Breast epithelium (tissue), 4 donors: ENCODE measurements around the gene ZNF516. TPM values are rescaled to one million over a fixed set of nuclear protein-coding genes. Genes with fewer than 3 reads are reported as not detected.

Experiments
- DNase-seq, 2 donors: peaks; one replicate each; pipeline ENCODE4 v3.0.0-alpha.2; 2019; ENCODE audit warnings: low spot score in 2 of 2
- H3K27ac ChIP-seq, 2 donors: fragments of 200-600 bp; sonication (generic) in 1 of 2; one replicate each; pipeline ENCODE4 v1.5.1; 2016 to 2019; ENCODE audit warnings: mild to moderate bottlenecking in 1 of 2
- H3K27me3 ChIP-seq, 2 donors: fragments of 200-600 bp; sonication (generic) in 1 of 2; one replicate each; pipeline versions ENCODE4 v1.5.1 to v1.6.0; 2017 to 2019; ENCODE audit warnings: control low read depth in 1 of 2, mild to moderate bottlenecking in 1 of 2
- H3K36me3 ChIP-seq: fragments of 200-600 bp; one replicate; pipeline ENCODE4 v1.5.1; 2019
- H3K4me1 ChIP-seq, 2 donors: fragments of 200-600 bp; sonication (generic); one replicate each; pipeline ENCODE4 v1.5.1; 2016 to 2019; ENCODE audit warnings: control low read depth in 1 of 2
- H3K4me3 ChIP-seq, 3 donors: fragments of 200-600 bp; sonication (generic); 1 replicate in 2 of 3; 2 replicates in 1 of 3; pipeline ENCODE4 v1.5.1; 2016 to 2019; ENCODE audit warnings: mild to moderate bottlenecking in 3 of 3, moderate library complexity in 2 of 3
- H3K9me3 ChIP-seq, 2 donors: fragments of 200-600 bp; sonication (generic) in 1 of 2; one replicate each; pipeline ENCODE4 v1.5.1; 2016 to 2019; ENCODE audit warnings: control low read depth in 1 of 2
- CTCF ChIP-seq, 3 donors: fragments of 450-650 bp; IDR thresholded peaks; one replicate each; pipeline ENCODE4 v1.5.1; 2016 to 2017; ENCODE audit warnings: antibody characterized with exemption in 3 of 3, mild to moderate bottlenecking in 3 of 3, moderate library complexity in 3 of 3
- POLR2A ChIP-seq: fragments of 450-650 bp; IDR thresholded peaks from one replicate; pipeline ENCODE4 v1.6.1; 2016; ENCODE audit warnings: antibody characterized with exemption, mild to moderate bottlenecking, moderate library complexity
- POLR2AphosphoS5 ChIP-seq, 3 donors: sonication (generic); formaldehyde crosslinking; IDR thresholded peaks; one replicate each; pipeline ENCODE4 v1.6.1; 2017; ENCODE audit warnings: antibody characterized with exemption in 3 of 3
- intact Hi-C: fragments of 100-400 bp; cut with DNase I; formaldehyde crosslinking; loops from one replicate; pipeline ENCODE4 v1.15.1; 2023; ENCODE audit warnings: low total_unique reads
- total RNA-seq, 3 donors: library from RNA; depleted of rRNA; stranded (reverse); fragments of >200 nt; gene quantifications; one replicate each; pipeline ENCODE4 v1.1.0, GENCODE V29; 2016

The ZNF516 gene
- total RNA-seq, 3 donors from 2014 or later: 12.0 to 33.4 (median 24.0) TPM

- Histone ChIP-seq H3K9me3 (no peaks in the 10 kb centered on the region), H3K4me3 (no peak overlapping the region), H3K27me3 (no peaks in the 10 kb centered on the region), H3K4me1 (no peaks in the 10 kb centered on the region), H3K36me3 (no peaks in the 10 kb centered on the region), H3K27ac (no peak overlapping the region)
- DNase-seq: no peak
- intact Hi-C loops: no loop called here
- TF ChIP-seq CTCF (IDR thresholded peaks at IDR 0.05) (no peak), POLR2AphosphoS5 (IDR thresholded peaks at IDR 0.05) (no peak), POLR2A (no peak)
Measured at GRCh38 chr18:76363436-76364120, 131.5 kb downstream of the ZNF516 start.

GRCh38 chr18:76362676-76363075 lies 132.4 kb downstream of the ZNF516 start:
- no peak overlapping the region for H3K4me3 ChIP-seq

GRCh38 chr18:76361219-76361618 lies 133.8 kb downstream of the ZNF516 start:
- H3K4me3 ChIP-seq: no peak overlapping the region
- H3K4me1 ChIP-seq: no peaks in the 10 kb centered on the region
- no peaks in the 10 kb centered on the region for H3K9me3 ChIP-seq
- TF ChIP-seq CTCF (IDR thresholded peaks at IDR 0.05) (no peak), POLR2AphosphoS5 (IDR thresholded peaks at IDR 0.05) (no peak), POLR2A (no peak)
- no peaks in the 10 kb centered on the region for H3K27me3 ChIP-seq
- no peaks in the 10 kb centered on the region for H3K36me3 ChIP-seq
- DNase-seq: no peak
- H3K27ac ChIP-seq: no peak overlapping the region
- intact Hi-C loops: no loop called here

More at GRCh38 chr18:76362676-76363075, 132.4 kb downstream of the ZNF516 start:
- no peaks in the 10 kb centered on the region for H3K4me1 ChIP-seq
- H3K27ac ChIP-seq: no peak overlapping the region
- intact Hi-C loops: no loop called here
- DNase-seq: no peak
- H3K9me3 ChIP-seq: no peaks in the 10 kb centered on the region
- TF ChIP-seq POLR2A (no peak), POLR2AphosphoS5 (IDR thresholded peaks at IDR 0.05) (no peak), CTCF (IDR thresholded peaks at IDR 0.05) (no peak)
- no peaks in the 10 kb centered on the region for H3K27me3 ChIP-seq
- no peaks in the 10 kb centered on the region for H3K36me3 ChIP-seq

- Histone ChIP-seq H3K36me3 (no peaks in the 10 kb centered on the region), H3K4me3 (no peak overlapping the region), H3K27me3 (no peaks in the 10 kb centered on the region), H3K4me1 (no peaks in the 10 kb centered on the region), H3K27ac (no peak overlapping the region), H3K9me3 (no peaks in the 10 kb centered on the region)
- intact Hi-C loops: no loop called here
- no peak for DNase-seq
- TF ChIP-seq POLR2A (no peak), POLR2AphosphoS5 (IDR thresholded peaks at IDR 0.05) (no peak), CTCF (IDR thresholded peaks at IDR 0.05) (no peak)
Measured at GRCh38 chr18:76359909-76360308, 135.1 kb downstream of the ZNF516 start.

- H3K27me3 ChIP-seq: no peaks in the 10 kb centered on the region
- intact Hi-C loops: no loop called here
- no peaks in the 10 kb centered on the region for H3K9me3 ChIP-seq
- no peak for TF ChIP-seq CTCF (IDR thresholded peaks at IDR 0.05)
- no peak for TF ChIP-seq POLR2A
- no peak for TF ChIP-seq POLR2AphosphoS5 (IDR thresholded peaks at IDR 0.05)
- H3K36me3 ChIP-seq: no peaks in the 10 kb centered on the region
- H3K4me3 ChIP-seq: no peak overlapping the region
- no peak overlapping the region for H3K27ac ChIP-seq
- DNase-seq: no peak
- no peaks in the 10 kb centered on the region for H3K4me1 ChIP-seq
Measured at GRCh38 chr18:76358774-76359173, 136.3 kb downstream of the ZNF516 start.
